GM23338 (cell line): ENCODE measurements around the gene EPHA6. TPM values are rescaled to one million over a fixed set of nuclear protein-coding genes. Genes with fewer than 3 reads are reported as not detected.
A peak's percentile ranks its signal among the peaks of the same experiment; 100 is the strongest.

Experiments
- ATAC-seq: fragments of 200-7000 bp; cut with Tn5 transposase; 3 replicates; pipeline ENCODE4 v1.9.1; 2020
- DNase-seq: peaks from one replicate; pipeline ENCODE4 v3.0.0-alpha.2; 2015; ENCODE audit warnings: low spot score
- H2AFZ ChIP-seq: fragments of 200-600 bp; sonication (generic); 2 replicates; pipeline ENCODE4 v1.8.0; 2016; ENCODE audit warnings: antibody characterized with exemption, mild to moderate bottlenecking, moderate library complexity
- H3F3A ChIP-seq: fragments of 200-600 bp; sonication (generic); replicated peaks from 2 replicates; pipeline ENCODE4 v1.8.0; 2017; ENCODE audit warnings: antibody characterized with exemption, mixed run types, low read depth
- H3K27ac ChIP-seq: fragments of 200-600 bp; sonication (generic); 2 replicates; pipeline ENCODE4 v1.6.1; 2016; ENCODE audit warnings: low read depth
- H3K27me3 ChIP-seq: fragments of 200-600 bp; sonication (generic); 2 replicates; pipeline ENCODE4 v1.8.0; 2016; ENCODE audit warnings: mild to moderate bottlenecking, mixed run types, moderate library complexity; ENCODE audit not compliant: insufficient read depth
- H3K36me3 ChIP-seq: fragments of 200-600 bp; sonication (generic); 2 replicates; pipeline ENCODE4 v1.8.0; 2016; ENCODE audit warnings: mild to moderate bottlenecking; ENCODE audit not compliant: insufficient read depth
- H3K4me1 ChIP-seq: fragments of 200-600 bp; sonication (generic); 2 replicates; pipeline ENCODE4 v1.8.0; 2016; ENCODE audit warnings: mild to moderate bottlenecking, moderate library complexity; ENCODE audit not compliant: insufficient read depth
- H3K4me2 ChIP-seq: fragments of 200-600 bp; sonication (generic); 2 replicates; pipeline ENCODE4 v1.7.1; 2017; ENCODE audit warnings: mixed run types
- H3K4me3 ChIP-seq: fragments of 200-600 bp; sonication (generic); 2 replicates; pipeline ENCODE4 v1.6.1; 2016; ENCODE audit warnings: mixed run types
- H3K79me2 ChIP-seq: fragments of 200-600 bp; sonication (generic); replicated peaks from 2 replicates; pipeline ENCODE4 v1.8.0; 2017; ENCODE audit warnings: mild to moderate bottlenecking; ENCODE audit not compliant: insufficient read depth
- H3K9me2 ChIP-seq: fragments of 200-600 bp; sonication (generic); 2 replicates; pipeline ENCODE4 v1.8.0; 2017; ENCODE audit not compliant: insufficient read depth
- H4K20me1 ChIP-seq: fragments of 200-600 bp; sonication (generic); replicated peaks from 2 replicates; pipeline ENCODE4 v1.8.0; 2017; ENCODE audit warnings: mild to moderate bottlenecking; ENCODE audit not compliant: insufficient read depth
- H3K27ac Mint-ChIP-seq: 2 replicates; pipeline ENCODE4 v1.8.0; 2020; ENCODE audit warnings: inconsistent platforms, mild to moderate bottlenecking, moderate library complexity, mixed read lengths
- H3K27me3 Mint-ChIP-seq: 3 replicates; pipeline ENCODE4 v1.8.0; 2022; ENCODE audit warnings: low read depth, mild to moderate bottlenecking, moderate library complexity, mixed read lengths, inconsistent platforms; ENCODE audit not compliant: insufficient read depth, poor library complexity
- H3K36me3 Mint-ChIP-seq: 3 replicates; pipeline ENCODE4 v1.8.0; 2021; ENCODE audit warnings: low read depth, mild to moderate bottlenecking, inconsistent platforms, moderate library complexity, mixed read lengths
- H3K4me1 Mint-ChIP-seq: 3 replicates; pipeline ENCODE4 v1.8.0; 2020; ENCODE audit warnings: mild to moderate bottlenecking, inconsistent platforms, mixed read lengths
- H3K4me3 Mint-ChIP-seq: 3 replicates; pipeline ENCODE4 v1.8.0; 2021; ENCODE audit warnings: moderate library complexity, mild to moderate bottlenecking, inconsistent platforms, mixed read lengths
- H3K9me3 Mint-ChIP-seq: 3 replicates; pipeline ENCODE4 v1.8.0; 2020; ENCODE audit warnings: moderate library complexity, mild to moderate bottlenecking, inconsistent platforms, mixed read lengths
- CREB1 ChIP-seq: fragments of 250-450 bp; sonication (Bioruptor Pico); IDR thresholded peaks from 2 replicates; pipeline ENCODE4 v1.5.0; 2020; ENCODE audit warnings: low read depth, mild to moderate bottlenecking, moderate library complexity
- CTCF ChIP-seq, 2 experiments: fragments of 200-600 bp in 1 of 2; sonication (generic) in 1 of 2; conservative IDR thresholded peaks; 2 replicates each; pipeline versions ENCODE4 v1.5.1 to v1.6.1; 2016 to 2017; ENCODE audit warnings: antibody characterized with exemption in 2 of 2, low read depth in 2 of 2, mild to moderate bottlenecking in 2 of 2, moderate library complexity in 1 of 2
- ETS1 ChIP-seq: IDR thresholded peaks from 2 replicates; pipeline ENCODE4 v1.6.1; 2016; ENCODE audit warnings: antibody characterized with exemption
- EZH2 ChIP-seq: fragments of 200-600 bp; sonication (generic); IDR thresholded peaks from one replicate; pipeline ENCODE4 v1.8.0; 2017; ENCODE audit warnings: antibody characterized with exemption, mild to moderate bottlenecking, low read depth; ENCODE audit not compliant: unreplicated experiment
- EZH2phosphoT487 ChIP-seq: fragments of 200-600 bp; sonication (generic); IDR thresholded peaks from one replicate; pipeline ENCODE4 v1.8.1; 2018; ENCODE audit warnings: antibody characterized with exemption; ENCODE audit not compliant: unreplicated experiment
- JUNB ChIP-seq: IDR thresholded peaks from one replicate; pipeline ENCODE4 v1.6.1; 2016; ENCODE audit warnings: antibody characterized with exemption; ENCODE audit not compliant: unreplicated experiment
- NANOG ChIP-seq: IDR thresholded peaks from 2 replicates; pipeline ENCODE4 v1.6.1; 2016; ENCODE audit warnings: antibody characterized with exemption, borderline replicate concordance
- POLR2AphosphoS5 ChIP-seq: IDR thresholded peaks from 2 replicates; pipeline ENCODE4 v1.6.1; 2016; ENCODE audit warnings: antibody characterized with exemption, low read depth
- REST ChIP-seq: IDR thresholded peaks from one replicate; pipeline ENCODE4 v1.6.1; 2018; ENCODE audit warnings: antibody characterized with exemption; ENCODE audit not compliant: unreplicated experiment
- ZNF331 ChIP-seq: fragments of 250-450 bp; sonication (Bioruptor Pico); IDR thresholded peaks from 2 replicates; pipeline ENCODE4 v1.5.0; 2020; ENCODE audit warnings: low read depth, mild to moderate bottlenecking, moderate library complexity
- polyA plus RNA-seq: library from polyadenylated mRNA; unstranded; fragments of >200 nt; fragmentation: Nextera tagmentation; extraction: Ambion mirVana; gene quantifications from 2 replicates; pipeline ENCODE4 v1.2.1, GENCODE V29; 2016
- total RNA-seq: library from RNA; depleted of rRNA; stranded (reverse); fragments of >200 nt; shearing (Covaris generic); gene quantifications from 2 replicates; pipeline ENCODE4 v1.2.3, GENCODE V29; 2014

EPHA6 gene
- total and polyA plus RNA-seq, 2 experiments from 2014 or later = 0.37 to 2.6 TPM

- Mint-ChIP-seq H3K4me3 (no peak overlapping the region), H3K9me3 (no peaks in the 10 kb centered on the region)
- H4K20me1 ChIP-seq = no peaks in the 10 kb centered on the region
These were observed 387.4 kb downstream of the EPHA6 start for GRCh38 chr3:97201814-97202213.

GRCh38 chr3:97228966-97229365 is 414.6 kb downstream of the EPHA6 start:
- no peak overlapping the region for H3K27ac Mint-ChIP-seq
- peak overlapping the region; percentile 19; the same call in 1 of the 2 replicates for H3K4me2 ChIP-seq
- H3K36me3 Mint-ChIP-seq = peaks cover 13% of the 10 kb centered on the region; the same call in 2 of the 3 replicates
- H4K20me1 ChIP-seq = no peaks in the 10 kb centered on the region
- H3K4me1 Mint-ChIP-seq = peaks cover 12% of the 10 kb centered on the region
- peaks cover 24% of the 10 kb centered on the region for H3K4me1 ChIP-seq
- H3K36me3 ChIP-seq = no peaks in the 10 kb centered on the region
- DNase-seq (no peak), ATAC-seq (no peak)
- H3K79me2 ChIP-seq = no peaks in the 10 kb centered on the region
- no peaks in the 10 kb centered on the region for H3K9me2 ChIP-seq
- peaks cover 2% of the 10 kb centered on the region for H3K27me3 Mint-ChIP-seq
- H3F3A ChIP-seq = no peaks in the 10 kb centered on the region
- peaks cover 12% of the 10 kb centered on the region; the same call in 2 of the 3 replicates for H3K9me3 Mint-ChIP-seq
- H2AFZ ChIP-seq = no peak overlapping the region
- no peaks in the 10 kb centered on the region for H3K27me3 ChIP-seq
- H3K4me3 ChIP-seq = no peak overlapping the region
- no peak overlapping the region for H3K4me3 Mint-ChIP-seq
- no peak overlapping the region for H3K27ac ChIP-seq
- TF ChIP-seq CTCF (conservative IDR thresholded peaks at IDR 0.05; ENCODE audit: low read depth in 2 of 2) (no peak), EZH2 (no peak), ETS1 (no peak), ZNF331 (no peak), EZH2phosphoT487 (no peak), REST (no peak), POLR2AphosphoS5 (no peak), NANOG (no peak), CREB1 (CRISPR knock-in tag) (no peak), JUNB (no peak)

More at GRCh38 chr3:97201814-97202213, 387.4 kb downstream of the EPHA6 start:
- Histone ChIP-seq H3K4me2 (no peak overlapping the region), H3K4me1 (peaks cover 4% of the 10 kb centered on the region; the same call in 1 of the 2 replicates), H3K27ac (no peak overlapping the region), H3K36me3 (no peaks in the 10 kb centered on the region), H3K27me3 (no peaks in the 10 kb centered on the region), H3K79me2 (no peaks in the 10 kb centered on the region), H2AFZ (no peak overlapping the region), H3K4me3 (no peak overlapping the region), H3K9me2 (no peaks in the 10 kb centered on the region), H3F3A (no peaks in the 10 kb centered on the region)
- no peak for TF ChIP-seq REST
- TF ChIP-seq CREB1 (CRISPR knock-in tag) = no peak
- TF ChIP-seq ZNF331 = no peak
- no peak for TF ChIP-seq POLR2AphosphoS5
- Mint-ChIP-seq H3K4me1 (peaks cover 18% of the 10 kb centered on the region), H3K36me3 (no peaks in the 10 kb centered on the region), H3K27me3 (no peaks in the 10 kb centered on the region), H3K27ac (no peak overlapping the region)
- no peak for DNase-seq
- ATAC-seq = no peak
